HG03439 (cell line): Measurements from ENCODE around the gene PAWR.
"Not testable (repeated sequence)": the region's sequence is repeated elsewhere in the genome, so short reads cannot be mapped to it uniquely, and the experiment has no call there.

Source experiments
- ATAC-seq: cut with Tn5 transposase; IDR thresholded peaks from one replicate; pipeline ENCODE4 v1.9.1; 2021; ENCODE audit warnings: mild to moderate bottlenecking, moderate library complexity; ENCODE audit not compliant: unreplicated experiment

PAWR gene

GRCh38 chr12:79687711-79688260 is 3.0 kb downstream of the PAWR start:
- no peak for ATAC-seq

- no peak for ATAC-seq
These were observed 4.6 kb downstream of the PAWR start for GRCh38 chr12:79686171-79686570.

- no peak for ATAC-seq
These were observed 5.7 kb downstream of the PAWR start for GRCh38 chr12:79685068-79685467.

GRCh38 chr12:79684338-79684737 is 6.4 kb downstream of the PAWR start:
- ATAC-seq: not testable (repeated sequence)

- no peak for ATAC-seq
These were observed 8.2 kb downstream of the PAWR start for GRCh38 chr12:79682593-79682992.

GRCh38 chr12:79681008-79681590 is 9.7 kb downstream of the PAWR start:
- ATAC-seq: no peak

- ATAC-seq: no peak
These were observed 10.7 kb downstream of the PAWR start for GRCh38 chr12:79680051-79680450.

GRCh38 chr12:79678306-79678705 is 12.5 kb downstream of the PAWR start:
- ATAC-seq: no peak

GRCh38 chr12:79677672-79678071 is 13.1 kb downstream of the PAWR start:
- no peak for ATAC-seq

GRCh38 chr12:79676579-79676978 is 14.2 kb downstream of the PAWR start:
- no peak for ATAC-seq

GRCh38 chr12:79674629-79675028 is 16.1 kb downstream of the PAWR start:
- ATAC-seq: no peak

- ATAC-seq: no peak
These were observed 17.4 kb downstream of the PAWR start for GRCh38 chr12:79673354-79673753.

GRCh38 chr12:79668113-79668512 is 22.7 kb downstream of the PAWR start:
- ATAC-seq: no peak

- no peak for ATAC-seq
These were observed 25.4 kb downstream of the PAWR start for GRCh38 chr12:79665212-79665887.

GRCh38 chr12:79664518-79664917 is 26.2 kb downstream of the PAWR start:
- no peak for ATAC-seq

- no peak for ATAC-seq
These were observed 28.5 kb downstream of the PAWR start for GRCh38 chr12:79662046-79662811.

- no peak for ATAC-seq
These were observed 29.1 kb downstream of the PAWR start for GRCh38 chr12:79661629-79662028.

- no peak for ATAC-seq
These were observed 30.8 kb downstream of the PAWR start for GRCh38 chr12:79659961-79660431.

- ATAC-seq: no peak
These were observed 32.5 kb downstream of the PAWR start for GRCh38 chr12:79658221-79658620.

GRCh38 chr12:79657136-79657535 is 33.6 kb downstream of the PAWR start:
- ATAC-seq: no peak

GRCh38 chr12:79655036-79655435 is 35.7 kb downstream of the PAWR start:
- ATAC-seq: no peak

- no peak for ATAC-seq
These were observed 38.2 kb downstream of the PAWR start for GRCh38 chr12:79652521-79652920.
